K562 (cell line): ENCODE results near the gene LRP2. TPM values are rescaled to one million over a fixed set of nuclear protein-coding genes. Genes with fewer than 3 reads are reported as not detected.

Experiments
- BCOR ChIP-seq: fragments of 450-650 bp; IDR thresholded peaks from 2 replicates; pipeline ENCODE4 v1.6.1; 2016
- BMI1 ChIP-seq: fragments of 150-350 bp; IDR thresholded peaks from 2 replicates; pipeline ENCODE4 v1.6.1; 2014; ENCODE audit warnings: low read length
- CEBPB ChIP-seq: fragments of 450-650 bp; IDR thresholded peaks from 2 replicates; pipeline ENCODE4 v1.6.1; 2016; ENCODE audit warnings: missing genetic modification characterization, missing compliant biosample characterization
- EGR1 ChIP-seq: fragments of 450-650 bp; conservative IDR thresholded peaks from 2 replicates; pipeline ENCODE4 v1.6.1; 2017; ENCODE audit warnings: mild to moderate bottlenecking
- ELK1 ChIP-seq: sonication (generic); formaldehyde crosslinking; IDR thresholded peaks from 2 replicates; pipeline ENCODE4 v1.8.1; 2022; ENCODE audit warnings: missing genetic modification reagents
- GABPB2 ChIP-seq: fragments of 250-450 bp; sonication (Bioruptor Pico); conservative IDR thresholded peaks from 2 replicates; pipeline ENCODE4 v1.5.1; 2021; ENCODE audit warnings: mild to moderate bottlenecking
- HDAC8 ChIP-seq: fragments of 450-650 bp; IDR thresholded peaks from 2 replicates; pipeline ENCODE4 v1.6.1; 2016; ENCODE audit warnings: mild to moderate bottlenecking, missing genetic modification characterization, moderate library complexity, missing compliant biosample characterization
- KLF6 ChIP-seq: fragments of 250-450 bp; sonication (Bioruptor Pico); IDR thresholded peaks from 2 replicates; pipeline ENCODE4 v1.4.0; 2020; ENCODE audit warnings: mild to moderate bottlenecking, moderate library complexity, borderline replicate concordance
- LCOR ChIP-seq: sonication (generic); formaldehyde crosslinking; IDR thresholded peaks from 2 replicates; pipeline ENCODE4 v1.8.0; 2022; ENCODE audit warnings: mild to moderate bottlenecking, missing genetic modification reagents
- RCOR1 ChIP-seq, 2 experiments: IDR thresholded peaks; 2 replicates each; pipeline ENCODE4 v1.6.1; 2012; ENCODE audit warnings: low read depth in 2 of 2, low read length in 2 of 2, borderline replicate concordance in 1 of 2, improper control_type of control experiment in 1 of 2
- TBP ChIP-seq: optimal IDR thresholded peaks from 2 replicates; pipeline ENCODE3; 2011; ENCODE audit warnings: low read depth, low read length, improper control_type of control experiment
- ZC3H4 ChIP-seq: sonication (generic); formaldehyde crosslinking; IDR thresholded peaks from 2 replicates; pipeline ENCODE4 v1.9.0; 2021; ENCODE audit warnings: missing genetic modification reagents, borderline replicate concordance
- ZFP30 ChIP-seq: fragments of 250-450 bp; sonication (Bioruptor Pico); IDR thresholded peaks from 2 replicates; pipeline ENCODE4 v1.8.0; 2022; ENCODE audit warnings: moderate library complexity, mild to moderate bottlenecking, inconsistent platforms, borderline replicate concordance
- ZNF140 ChIP-seq: fragments of 250-450 bp; sonication (Bioruptor Pico); IDR thresholded peaks from 2 replicates; pipeline ENCODE4 v1.8.0; 2021; ENCODE audit warnings: moderate library complexity, mild to moderate bottlenecking, inconsistent platforms
- ZNF324 ChIP-seq: fragments of 250-450 bp; sonication (Bioruptor Pico); IDR thresholded peaks from 2 replicates; pipeline ENCODE4 v1.4.0; 2020; ENCODE audit warnings: mild to moderate bottlenecking
- ZNF592 ChIP-seq: fragments of 450-650 bp; IDR thresholded peaks from 2 replicates; pipeline ENCODE4 v1.6.1; 2017; ENCODE audit warnings: antibody characterized with exemption, mild to moderate bottlenecking
- polyA plus RNA-seq, 8 experiments: library from polyadenylated mRNA; depleted of rRNA in 4 of 8; stranded (reverse) in 5 of 8; unstranded in 3 of 8; fragments of >200 nt; fragmentation: Nextera tagmentation in 2 of 8; fragmentation: Illumina TruSeq in 1 of 8; extraction: Ambion mirVana in 2 of 8; extraction: Trizol in 1 of 8; gene quantifications; 2 replicates each; pipeline versions ENCODE4 v1.2.1 to v1.2.3, GENCODE V29; 2011 to 2014; ENCODE audit warnings: inconsistent platforms in 1 of 8, missing spikeins in 1 of 8
- total RNA-seq, 7 experiments: library from RNA; depleted of rRNA in 6 of 7; stranded (reverse); fragments of >200 nt in 6 of 7; fragmentation: Illumina TruSeq in 2 of 7; extraction: Trizol in 2 of 7; gene quantifications; 2 replicates each; pipeline versions ENCODE4 v1.2.1 to v1.2.3, GENCODE V29; 2011 to 2021; ENCODE audit warnings: low replicate concordance in 1 of 7
- TF ChIP-seq, protein P1 (sequence below): fragments of 250-450 bp; sonication (Bioruptor Pico); IDR thresholded peaks from 2 replicates; pipeline ENCODE4 v1.9.0; 2021; ENCODE audit warnings: mild to moderate bottlenecking, inconsistent platforms
- TF ChIP-seq, protein P2 (sequence below): sonication (generic); formaldehyde crosslinking; IDR thresholded peaks from 2 replicates; pipeline ENCODE4 v1.5.0; 2020; ENCODE audit warnings: missing genetic modification reagents
- TF ChIP-seq, protein P3 (sequence below): fragments of 250-450 bp; sonication (Bioruptor Pico); IDR thresholded peaks from 2 replicates; pipeline ENCODE4 v1.9.0; 2021; ENCODE audit warnings: mild to moderate bottlenecking
- TF ChIP-seq, protein P4 (sequence below), 2 experiments: fragments of 450-650 bp; IDR thresholded peaks; 2 replicates each; pipeline ENCODE4 v1.6.1; 2016

LRP2 gene
- total and polyA plus RNA-seq, 9 of the 15 experiments (the other 6 are each of a cell fraction or from before 2014, with no cell fraction given): 0.04 to 0.18 (median 0.11) TPM; not detected in 1

GRCh38 chr2:169162613-169163012 lies 199.7 kb downstream of the LRP2 start (continued):
- TF ChIP-seq, protein P1, sequence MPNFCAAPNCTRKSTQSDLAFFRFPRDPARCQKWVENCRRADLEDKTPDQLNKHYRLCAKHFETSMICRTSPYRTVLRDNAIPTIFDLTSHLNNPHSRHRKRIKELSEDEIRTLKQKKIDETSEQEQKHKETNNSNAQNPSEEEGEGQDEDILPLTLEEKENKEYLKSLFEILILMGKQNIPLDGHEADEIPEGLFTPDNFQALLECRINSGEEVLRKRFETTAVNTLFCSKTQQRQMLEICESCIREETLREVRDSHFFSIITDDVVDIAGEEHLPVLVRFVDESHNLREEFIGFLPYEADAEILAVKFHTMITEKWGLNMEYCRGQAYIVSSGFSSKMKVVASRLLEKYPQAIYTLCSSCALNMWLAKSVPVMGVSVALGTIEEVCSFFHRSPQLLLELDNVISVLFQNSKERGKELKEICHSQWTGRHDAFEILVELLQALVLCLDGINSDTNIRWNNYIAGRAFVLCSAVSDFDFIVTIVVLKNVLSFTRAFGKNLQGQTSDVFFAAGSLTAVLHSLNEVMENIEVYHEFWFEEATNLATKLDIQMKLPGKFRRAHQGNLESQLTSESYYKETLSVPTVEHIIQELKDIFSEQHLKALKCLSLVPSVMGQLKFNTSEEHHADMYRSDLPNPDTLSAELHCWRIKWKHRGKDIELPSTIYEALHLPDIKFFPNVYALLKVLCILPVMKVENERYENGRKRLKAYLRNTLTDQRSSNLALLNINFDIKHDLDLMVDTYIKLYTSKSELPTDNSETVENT (CRISPR knock-in tag): no peak
- peak; percentile 43; the same call in 1 of the 2 replicates for TF ChIP-seq ZNF592
- TF ChIP-seq, protein P2, sequence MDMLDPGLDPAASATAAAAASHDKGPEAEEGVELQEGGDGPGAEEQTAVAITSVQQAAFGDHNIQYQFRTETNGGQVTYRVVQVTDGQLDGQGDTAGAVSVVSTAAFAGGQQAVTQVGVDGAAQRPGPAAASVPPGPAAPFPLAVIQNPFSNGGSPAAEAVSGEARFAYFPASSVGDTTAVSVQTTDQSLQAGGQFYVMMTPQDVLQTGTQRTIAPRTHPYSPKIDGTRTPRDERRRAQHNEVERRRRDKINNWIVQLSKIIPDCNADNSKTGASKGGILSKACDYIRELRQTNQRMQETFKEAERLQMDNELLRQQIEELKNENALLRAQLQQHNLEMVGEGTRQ (CRISPR knock-in tag): peak; percentile 87
- TF ChIP-seq RCOR1 (IDR thresholded peaks at IDR 0.05; ENCODE audit: borderline replicate concordance in 1 of 2, low read depth in 2 of 2, low read length in 2 of 2): no peak
- TF ChIP-seq ZFP30: no peak
- TF ChIP-seq LCOR (CRISPR knock-in tag): no peak
- TF ChIP-seq GABPB2 (CRISPR knock-in tag): no peak
- no peak for TF ChIP-seq TBP
- TF ChIP-seq KLF6 (CRISPR knock-in tag): no peak
- TF ChIP-seq BMI1: no peak
- no peak for TF ChIP-seq HDAC8 (tag)
- TF ChIP-seq, protein P3, sequence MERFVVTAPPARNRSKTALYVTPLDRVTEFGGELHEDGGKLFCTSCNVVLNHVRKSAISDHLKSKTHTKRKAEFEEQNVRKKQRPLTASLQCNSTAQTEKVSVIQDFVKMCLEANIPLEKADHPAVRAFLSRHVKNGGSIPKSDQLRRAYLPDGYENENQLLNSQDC: no peak
- no peak for TF ChIP-seq ZC3H4 (CRISPR knock-in tag)
- TF ChIP-seq BCOR: no peak
- no peak for TF ChIP-seq ELK1
- TF ChIP-seq ZNF324 (CRISPR knock-in tag): no peak
- TF ChIP-seq CEBPB (tag): peak; percentile 43; the same call in 1 of the 2 replicates
- no peak for TF ChIP-seq EGR1
- no peak for TF ChIP-seq ZNF140 (CRISPR knock-in tag)
- TF ChIP-seq, protein P4, sequence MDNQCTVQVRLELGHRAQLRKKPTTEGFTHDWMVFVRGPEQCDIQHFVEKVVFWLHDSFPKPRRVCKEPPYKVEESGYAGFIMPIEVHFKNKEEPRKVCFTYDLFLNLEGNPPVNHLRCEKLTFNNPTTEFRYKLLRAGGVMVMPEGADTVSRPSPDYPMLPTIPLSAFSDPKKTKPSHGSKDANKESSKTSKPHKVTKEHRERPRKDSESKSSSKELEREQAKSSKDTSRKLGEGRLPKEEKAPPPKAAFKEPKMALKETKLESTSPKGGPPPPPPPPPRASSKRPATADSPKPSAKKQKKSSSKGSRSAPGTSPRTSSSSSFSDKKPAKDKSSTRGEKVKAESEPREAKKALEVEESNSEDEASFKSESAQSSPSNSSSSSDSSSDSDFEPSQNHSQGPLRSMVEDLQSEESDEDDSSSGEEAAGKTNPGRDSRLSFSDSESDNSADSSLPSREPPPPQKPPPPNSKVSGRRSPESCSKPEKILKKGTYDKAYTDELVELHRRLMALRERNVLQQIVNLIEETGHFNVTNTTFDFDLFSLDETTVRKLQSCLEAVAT (IDR thresholded peaks at IDR 0.05): no peak
